ENCODE measurements around the gene MAP3K14.

DNA sequence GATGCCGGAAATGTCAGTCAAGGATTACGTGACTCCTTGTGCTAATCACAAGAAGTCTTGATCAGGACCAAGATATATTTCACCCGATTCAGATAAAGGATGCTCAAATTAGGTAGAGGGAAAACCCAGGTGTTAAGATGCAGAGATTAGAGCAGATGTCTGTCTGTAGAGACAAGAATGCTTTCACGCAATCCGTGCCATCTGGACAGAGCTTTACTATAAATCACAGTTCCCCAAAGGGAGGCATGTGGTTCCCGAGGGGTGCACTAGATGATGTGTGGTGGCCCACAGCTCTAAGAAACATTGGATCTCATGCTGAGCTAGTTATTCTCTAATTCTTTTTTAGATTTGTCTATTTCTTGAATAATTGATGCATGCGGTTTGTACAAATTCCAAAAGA lies 9.8 kb upstream of the MAP3K14 start:
- no peak for TF ChIP-seq CTCF (conservative IDR thresholded peaks at IDR 0.05 in 1 of 2, IDR thresholded peaks at IDR 0.05 in 1 of 2; ENCODE audit: low read depth in 1 of 2, low read length in 2 of 2)
- no peak for TF ChIP-seq EZH2 (IDR thresholded peaks at IDR 0.05; ENCODE audit: low read length, missing control alignments)
